MM.1S (cell line): Measurements from ENCODE around the gene HOXB2.

Source experiments
- DNase-seq: peaks from one replicate; pipeline ENCODE4 v3.0.0-alpha.2; 2015
- H2AFZ ChIP-seq: fragments of 300-600 bp; sonication (generic); 2 replicates; pipeline ENCODE4 v1.6.0; 2016; ENCODE audit warnings: antibody characterized with exemption, low read length
- H3F3A ChIP-seq: fragments of 300-600 bp; sonication (generic); 2 replicates; pipeline ENCODE4 v1.6.1; 2016; ENCODE audit warnings: mild to moderate bottlenecking, antibody characterized with exemption, low read length, moderate library complexity, mixed read lengths; ENCODE audit not compliant: insufficient read depth
- H3K27ac ChIP-seq: fragments of 300-600 bp; sonication (generic); 2 replicates; pipeline ENCODE4 v1.5.1; 2016; ENCODE audit warnings: mild to moderate bottlenecking, low read length
- H3K27me3 ChIP-seq: fragments of 300-600 bp; sonication (generic); replicated peaks from 2 replicates; pipeline ENCODE4 v1.6.0; 2016; ENCODE audit warnings: low read length; ENCODE audit not compliant: insufficient read depth
- H3K36me3 ChIP-seq: fragments of 300-600 bp; sonication (generic); replicated peaks from 2 replicates; pipeline ENCODE4 v1.6.1; 2016; ENCODE audit warnings: mild to moderate bottlenecking, low read length, mixed read lengths; ENCODE audit not compliant: insufficient read depth
- H3K4me1 ChIP-seq: fragments of 300-600 bp; sonication (generic); 2 replicates; pipeline ENCODE4 v1.6.1; 2016; ENCODE audit warnings: low read length, mixed read lengths
- H3K4me2 ChIP-seq: fragments of 300-600 bp; sonication (generic); 2 replicates; pipeline ENCODE4 v1.6.0; 2016; ENCODE audit warnings: low read depth, low read length
- H3K4me3 ChIP-seq: fragments of 300-600 bp; sonication (generic); 2 replicates; pipeline ENCODE4 v1.5.1; 2016; ENCODE audit warnings: low read length, mixed read lengths
- H3K79me2 ChIP-seq: fragments of 300-600 bp; sonication (generic); 2 replicates; pipeline ENCODE4 v1.6.1; 2016; ENCODE audit warnings: mixed run types, low read length, mixed read lengths
- H3K9ac ChIP-seq: fragments of 300-600 bp; sonication (generic); 2 replicates; pipeline ENCODE4 v1.6.1; 2016; ENCODE audit warnings: low read length, mixed read lengths
- H3K9me2 ChIP-seq: fragments of 300-600 bp; sonication (generic); replicated peaks from 2 replicates; pipeline ENCODE4 v1.6.1; 2016; ENCODE audit warnings: mild to moderate bottlenecking, low read length, mixed read lengths; ENCODE audit not compliant: insufficient read depth
- H3K9me3 ChIP-seq: fragments of 300-600 bp; sonication (generic); replicated peaks from 2 replicates; pipeline ENCODE4 v1.6.1; 2016; ENCODE audit warnings: mild to moderate bottlenecking, low read length, mixed read lengths; ENCODE audit not compliant: insufficient read depth
- H4K20me1 ChIP-seq: fragments of 300-600 bp; sonication (generic); 2 replicates; pipeline ENCODE4 v1.6.1; 2016; ENCODE audit warnings: mild to moderate bottlenecking, low read length, moderate library complexity, mixed read lengths; ENCODE audit not compliant: insufficient read depth
- CTCF ChIP-seq: fragments of 300-600 bp; sonication (generic); IDR thresholded peaks from 2 replicates; pipeline ENCODE4 v1.5.1; 2016; ENCODE audit warnings: antibody characterized with exemption, low read length, mixed read lengths
- EZH2 ChIP-seq: fragments of 300-600 bp; sonication (generic); optimal IDR thresholded peaks from 2 replicates; pipeline ENCODE3; 2017; ENCODE audit warnings: low read depth, mild to moderate bottlenecking, antibody characterized with exemption, low read length, mixed read lengths
- EZH2phosphoT487 ChIP-seq: fragments of 300-600 bp; sonication (generic); IDR thresholded peaks from 2 replicates; pipeline ENCODE4 v1.6.1; 2018; ENCODE audit warnings: antibody characterized with exemption, low read length

HOXB2 gene

GRCh38 chr17:48592577-48592976 is 47.7 kb upstream of the HOXB2 start:
- Histone ChIP-seq H3K79me2 (no peaks in the 10 kb centered on the region), H4K20me1 (no peaks in the 10 kb centered on the region), H3K27me3 (peaks cover 43% of the 10 kb centered on the region), H3K9me2 (no peaks in the 10 kb centered on the region), H3K4me3 (peak overlapping the region; percentile 65; the same call in 1 of the 2 replicates), H3K9ac (no peak overlapping the region), H3F3A (no peaks in the 10 kb centered on the region), H3K4me2 (peak overlapping the region; percentile 99), H3K4me1 (peaks cover under 1% of the 10 kb centered on the region; the same call in 1 of the 2 replicates), H3K9me3 (no peaks in the 10 kb centered on the region), H3K36me3 (no peaks in the 10 kb centered on the region), H2AFZ (no peak overlapping the region; the same call in 1 of the 2 replicates), H3K27ac (no peak overlapping the region)
- TF ChIP-seq CTCF (no peak), EZH2phosphoT487 (no peak), EZH2 (no peak)
- no peak for DNase-seq

GRCh38 chr17:48592057-48592514 is 47.2 kb upstream of the HOXB2 start:
- no peak overlapping the region for H3K9ac ChIP-seq
- H3K27me3 ChIP-seq, result peaks cover 38% of the 10 kb centered on the region
- no peaks in the 10 kb centered on the region for H3K36me3 ChIP-seq
- H3K79me2 ChIP-seq, result no peaks in the 10 kb centered on the region
- H3K9me3 ChIP-seq, result no peaks in the 10 kb centered on the region
- TF ChIP-seq CTCF, result no peak
- TF ChIP-seq EZH2phosphoT487, result no peak
- TF ChIP-seq EZH2, result no peak
- H3K4me1 ChIP-seq, result peaks cover 5% of the 10 kb centered on the region
- H3F3A ChIP-seq, result no peaks in the 10 kb centered on the region
- H4K20me1 ChIP-seq, result no peaks in the 10 kb centered on the region
- DNase-seq, result no peak
- H3K27ac ChIP-seq, result no peak overlapping the region
- no peak overlapping the region for H2AFZ ChIP-seq
- H3K4me3 ChIP-seq, result no peak overlapping the region
- no peak overlapping the region for H3K4me2 ChIP-seq
- no peaks in the 10 kb centered on the region for H3K9me2 ChIP-seq

DNA sequence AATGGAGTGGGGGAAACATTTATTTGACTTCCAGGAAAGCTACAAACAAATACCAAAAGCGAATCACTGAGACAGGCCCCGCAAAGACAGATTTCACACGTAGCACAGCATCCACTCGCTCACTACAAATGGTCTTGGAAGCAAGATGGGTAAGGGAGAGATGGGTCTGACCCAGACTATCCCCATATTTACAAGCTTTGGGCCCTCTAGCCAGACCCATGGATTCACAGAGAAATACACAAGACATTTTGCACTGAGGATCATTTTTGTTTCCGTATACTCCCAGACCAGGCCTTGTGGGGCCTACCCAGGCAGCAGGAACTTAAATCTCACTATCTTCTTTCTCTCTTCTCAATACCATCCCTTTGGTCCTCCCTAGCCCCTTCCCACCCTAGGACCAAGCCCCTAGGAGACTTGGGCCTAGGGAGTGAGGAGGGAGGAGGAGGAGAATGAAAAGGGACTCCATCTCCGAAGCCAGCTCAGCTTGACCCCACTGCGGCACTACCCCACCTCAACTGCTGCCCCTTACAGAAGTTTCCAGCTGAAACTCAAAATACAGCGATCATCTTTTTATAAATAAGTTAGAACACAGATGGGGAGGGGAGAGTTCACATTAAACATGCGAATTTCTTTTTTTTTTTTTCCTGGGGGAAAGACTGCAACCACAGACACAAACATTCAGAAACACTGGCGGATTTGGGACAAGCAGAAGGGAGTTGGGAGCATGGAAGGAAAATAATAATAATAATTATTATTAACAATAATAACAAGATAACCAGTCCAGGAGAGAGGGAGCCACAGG is 46.5 kb upstream of the HOXB2 start:
- H3K9ac ChIP-seq, result no peak overlapping the region
- peaks cover 31% of the 10 kb centered on the region for H3K27me3 ChIP-seq
- no peak for DNase-seq
- no peaks in the 10 kb centered on the region for H3F3A ChIP-seq
- no peak overlapping the region for H3K27ac ChIP-seq
- TF ChIP-seq EZH2, result no peak
- H3K9me3 ChIP-seq, result no peaks in the 10 kb centered on the region
- H2AFZ ChIP-seq, result no peak overlapping the region
- H3K79me2 ChIP-seq, result no peaks in the 10 kb centered on the region
- peaks cover 6% of the 10 kb centered on the region for H3K4me1 ChIP-seq
- H3K4me3 ChIP-seq, result no peak overlapping the region
- H3K9me2 ChIP-seq, result no peaks in the 10 kb centered on the region
- H4K20me1 ChIP-seq, result no peaks in the 10 kb centered on the region
- no peaks in the 10 kb centered on the region for H3K36me3 ChIP-seq
- no peak overlapping the region for H3K4me2 ChIP-seq
